ENCODE results near the gene RABL3.
A peak's percentile ranks its signal among the peaks of the same experiment; 100 is the strongest.
"Not testable (repeated sequence)": the region's sequence is repeated elsewhere in the genome, so short reads cannot be mapped to it uniquely, and the experiment has no call there.

Gene RABL3

GRCh38 chr3:120646771-120647432 lies 95.4 kb downstream of the RABL3 start:
- no peak overlapping the region for H3K4me3 ChIP-seq (ENCODE audit: control insufficient read depth, low read depth, low read length)
- no peak for DNase-seq (ENCODE audit: low read depth)
- TF ChIP-seq, protein P1, sequence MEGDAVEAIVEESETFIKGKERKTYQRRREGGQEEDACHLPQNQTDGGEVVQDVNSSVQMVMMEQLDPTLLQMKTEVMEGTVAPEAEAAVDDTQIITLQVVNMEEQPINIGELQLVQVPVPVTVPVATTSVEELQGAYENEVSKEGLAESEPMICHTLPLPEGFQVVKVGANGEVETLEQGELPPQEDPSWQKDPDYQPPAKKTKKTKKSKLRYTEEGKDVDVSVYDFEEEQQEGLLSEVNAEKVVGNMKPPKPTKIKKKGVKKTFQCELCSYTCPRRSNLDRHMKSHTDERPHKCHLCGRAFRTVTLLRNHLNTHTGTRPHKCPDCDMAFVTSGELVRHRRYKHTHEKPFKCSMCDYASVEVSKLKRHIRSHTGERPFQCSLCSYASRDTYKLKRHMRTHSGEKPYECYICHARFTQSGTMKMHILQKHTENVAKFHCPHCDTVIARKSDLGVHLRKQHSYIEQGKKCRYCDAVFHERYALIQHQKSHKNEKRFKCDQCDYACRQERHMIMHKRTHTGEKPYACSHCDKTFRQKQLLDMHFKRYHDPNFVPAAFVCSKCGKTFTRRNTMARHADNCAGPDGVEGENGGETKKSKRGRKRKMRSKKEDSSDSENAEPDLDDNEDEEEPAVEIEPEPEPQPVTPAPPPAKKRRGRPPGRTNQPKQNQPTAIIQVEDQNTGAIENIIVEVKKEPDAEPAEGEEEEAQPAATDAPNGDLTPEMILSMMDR (IDR thresholded peaks at IDR 0.05; ENCODE audit: control insufficient read depth, insufficient read depth, low read depth, low read length, missing control alignments) = no peak

GRCh38 chr3:120645083-120645845 lies 97.1 kb downstream of the RABL3 start:
- no peak for DNase-seq (ENCODE audit: low read depth)
- TF ChIP-seq, protein P1 (IDR thresholded peaks at IDR 0.05; ENCODE audit: control insufficient read depth, insufficient read depth, low read depth, low read length, missing control alignments) = no peak
- H3K4me3 ChIP-seq (ENCODE audit: control insufficient read depth, low read depth, low read length) = no peak overlapping the region

DNA sequence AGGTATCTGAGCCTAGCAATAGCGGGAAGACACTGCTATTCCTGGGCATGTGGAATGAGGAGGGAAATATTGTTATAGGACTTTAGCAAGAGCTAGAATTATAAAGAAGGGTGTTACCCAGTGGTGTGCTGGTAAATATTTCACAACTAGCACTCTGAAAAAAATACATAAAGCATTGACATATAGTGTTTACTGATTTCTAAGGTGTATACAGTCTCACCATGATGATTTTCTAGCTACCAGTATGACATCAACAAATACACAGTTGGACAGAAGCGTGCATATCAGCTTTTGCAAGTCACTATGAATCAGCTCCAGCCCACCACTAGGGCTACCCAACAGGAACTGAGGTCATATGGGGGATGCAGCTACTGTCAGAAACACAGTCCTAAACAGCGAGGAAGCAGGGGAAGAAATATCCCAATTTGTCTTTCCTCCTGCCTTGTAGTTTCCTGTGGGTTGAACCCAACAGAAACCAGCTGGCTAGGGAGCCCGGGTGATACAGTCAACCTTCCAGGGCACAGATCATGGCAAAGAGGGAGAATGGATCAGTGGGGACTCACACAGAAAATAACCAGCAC lies 99.9 kb downstream of the RABL3 start:
- TF ChIP-seq, protein P1 (IDR thresholded peaks at IDR 0.05; ENCODE audit: control insufficient read depth, insufficient read depth, low read depth, low read length, missing control alignments) = no peak
- DNase-seq (ENCODE audit: low read depth) = peak; percentile 18
- no peak overlapping the region for H3K4me3 ChIP-seq (ENCODE audit: control insufficient read depth, low read depth, low read length)

DNA sequence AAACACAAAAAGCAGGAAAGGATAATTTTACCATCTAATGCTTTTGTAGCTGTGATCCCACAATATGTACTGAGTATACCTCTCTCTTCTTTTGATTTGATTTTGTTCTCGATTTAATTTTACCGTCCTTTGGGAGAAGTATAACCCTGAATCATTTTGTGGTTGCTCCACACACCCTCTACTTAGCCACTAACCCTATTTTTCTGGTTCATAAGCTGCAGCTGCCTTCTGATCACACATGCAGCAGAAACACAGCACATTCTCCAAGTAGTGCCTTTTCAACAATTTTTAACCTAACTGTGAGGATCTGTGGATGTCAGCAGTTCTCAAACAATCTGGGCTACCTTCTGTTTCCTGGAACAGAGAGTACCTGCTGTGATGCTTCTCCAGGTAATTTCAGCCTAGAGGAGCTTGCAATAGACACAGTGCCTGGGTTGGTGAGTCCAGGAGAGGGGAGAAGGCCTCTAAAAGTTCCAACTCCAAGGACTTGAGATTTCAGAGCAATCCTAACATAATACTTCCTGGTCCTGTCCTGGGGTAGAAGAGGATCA lies 100.5 kb downstream of the RABL3 start:
- no peak overlapping the region for H3K4me3 ChIP-seq (ENCODE audit: control insufficient read depth, low read depth, low read length)
- DNase-seq (ENCODE audit: low read depth) = no peak
- TF ChIP-seq, protein P1 (IDR thresholded peaks at IDR 0.05; ENCODE audit: control insufficient read depth, insufficient read depth, low read depth, low read length, missing control alignments) = no peak

GRCh38 chr3:120640231-120640630 lies 102.1 kb downstream of the RABL3 start:
- H3K4me3 ChIP-seq (ENCODE audit: control insufficient read depth, low read depth, low read length) = no peak overlapping the region
- TF ChIP-seq, protein P1 (IDR thresholded peaks at IDR 0.05; ENCODE audit: control insufficient read depth, insufficient read depth, low read depth, low read length, missing control alignments) = no peak
- no peak for DNase-seq (ENCODE audit: low read depth)

GRCh38 chr3:120638820-120639219 lies 103.5 kb downstream of the RABL3 start:
- not testable (repeated sequence) for H3K4me3 ChIP-seq (ENCODE audit: control insufficient read depth, low read depth, low read length); DNase-seq (ENCODE audit: low read depth)

Data from AG09309 (cell line).